Measurements from ENCODE around the gene HGFAC.

Gene HGFAC

GRCh38 chr4:3473996-3474765 lies 32.4 kb downstream of the HGFAC start:
- no peak for DNase-seq (ENCODE audit: low spot score)

- no peak for DNase-seq (ENCODE audit: low spot score)
These were observed 33.4 kb downstream of the HGFAC start for GRCh38 chr4:3475041-3475712.

DNA sequence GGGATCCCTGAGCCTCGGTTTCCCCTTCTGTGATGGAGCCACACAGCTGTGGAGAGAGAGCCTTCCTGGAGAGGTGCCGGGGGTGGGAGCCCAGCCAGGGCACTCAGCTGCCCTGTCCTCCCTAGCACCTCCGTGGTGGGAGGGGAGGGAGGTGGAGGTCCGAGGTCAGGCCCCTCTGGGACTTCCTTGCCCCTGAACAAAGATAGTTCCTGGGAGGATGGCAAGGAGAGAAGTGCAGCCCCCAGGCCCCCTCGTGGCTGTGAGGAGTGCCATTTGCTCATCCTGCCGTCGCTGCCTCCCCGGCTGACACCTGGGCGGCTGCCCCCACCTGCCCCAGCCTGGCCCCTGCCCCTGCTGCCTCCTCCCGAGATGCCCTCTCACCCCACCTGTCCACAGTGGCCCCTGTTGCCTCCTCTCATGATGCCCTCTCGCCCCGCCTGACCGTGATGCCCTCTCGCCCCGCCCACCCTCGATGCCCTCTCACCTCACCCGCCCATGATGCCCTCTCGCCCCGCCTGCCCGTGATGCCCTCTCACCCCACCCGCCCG lies 34.0 kb downstream of the HGFAC start:
- DNase-seq (ENCODE audit: low spot score), result no peak

DNA sequence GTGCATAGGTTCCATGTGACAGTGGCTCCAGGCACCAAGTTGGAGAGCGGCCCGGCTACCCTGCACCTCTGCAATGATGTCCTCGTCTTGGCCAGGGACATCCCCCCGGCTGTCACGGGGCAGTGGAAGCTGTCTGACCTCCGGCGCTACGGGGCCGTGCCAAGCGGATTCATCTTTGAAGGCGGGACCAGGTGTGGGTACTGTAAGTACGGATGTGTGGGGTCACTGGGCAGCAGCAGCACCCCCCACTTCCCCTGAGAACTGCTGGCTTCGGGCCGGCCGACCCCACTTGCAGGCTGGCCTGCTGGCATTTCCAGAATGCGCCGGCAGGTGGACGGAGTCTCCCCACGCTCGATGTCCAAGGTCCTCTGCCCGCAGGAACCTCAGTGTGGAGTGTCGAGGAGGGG lies 34.6 kb downstream of the HGFAC start:
- DNase-seq (ENCODE audit: low spot score), result no peak

GRCh38 chr4:3476936-3477749 lies 35.4 kb downstream of the HGFAC start:
- DNase-seq (ENCODE audit: low spot score), result no peak

DNA sequence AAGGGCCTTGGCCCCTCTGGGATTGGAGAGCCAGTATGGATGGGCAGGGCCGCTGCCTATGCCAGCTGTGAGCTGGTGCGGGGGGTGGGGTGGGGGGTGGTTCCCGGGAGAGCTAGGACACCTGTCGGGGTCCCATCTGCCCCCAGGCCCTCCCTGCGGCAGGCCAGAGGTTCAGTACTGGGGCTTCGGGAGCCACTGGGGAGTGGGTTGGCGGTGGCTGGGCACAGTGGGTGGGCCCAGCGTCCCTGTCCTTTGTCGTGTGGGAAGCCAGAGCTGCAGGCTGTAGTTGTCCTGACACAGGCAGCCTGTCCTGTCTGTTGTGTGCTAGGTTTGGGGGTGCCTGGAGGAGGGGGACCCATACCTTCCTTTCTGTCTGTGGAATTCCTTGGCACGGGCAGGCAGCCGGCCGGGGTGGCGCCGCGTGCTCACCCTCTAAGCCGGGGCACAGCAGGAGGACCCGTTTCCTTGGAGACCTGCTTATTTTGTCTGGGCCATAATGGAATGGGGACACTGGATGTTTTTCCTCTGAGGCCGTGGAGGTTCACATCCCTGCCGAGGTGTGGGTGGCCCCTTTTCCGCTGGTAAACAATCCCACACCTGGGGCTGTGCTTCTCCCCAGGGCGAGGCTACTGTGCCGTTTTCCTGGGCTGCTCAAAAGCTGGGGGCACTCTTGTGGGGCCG lies 36.1 kb downstream of the HGFAC start:
- DNase-seq (ENCODE audit: low spot score), result no peak

GRCh38 chr4:3478446-3479357 lies 36.9 kb downstream of the HGFAC start:
- DNase-seq (ENCODE audit: low spot score), result no peak

DNA sequence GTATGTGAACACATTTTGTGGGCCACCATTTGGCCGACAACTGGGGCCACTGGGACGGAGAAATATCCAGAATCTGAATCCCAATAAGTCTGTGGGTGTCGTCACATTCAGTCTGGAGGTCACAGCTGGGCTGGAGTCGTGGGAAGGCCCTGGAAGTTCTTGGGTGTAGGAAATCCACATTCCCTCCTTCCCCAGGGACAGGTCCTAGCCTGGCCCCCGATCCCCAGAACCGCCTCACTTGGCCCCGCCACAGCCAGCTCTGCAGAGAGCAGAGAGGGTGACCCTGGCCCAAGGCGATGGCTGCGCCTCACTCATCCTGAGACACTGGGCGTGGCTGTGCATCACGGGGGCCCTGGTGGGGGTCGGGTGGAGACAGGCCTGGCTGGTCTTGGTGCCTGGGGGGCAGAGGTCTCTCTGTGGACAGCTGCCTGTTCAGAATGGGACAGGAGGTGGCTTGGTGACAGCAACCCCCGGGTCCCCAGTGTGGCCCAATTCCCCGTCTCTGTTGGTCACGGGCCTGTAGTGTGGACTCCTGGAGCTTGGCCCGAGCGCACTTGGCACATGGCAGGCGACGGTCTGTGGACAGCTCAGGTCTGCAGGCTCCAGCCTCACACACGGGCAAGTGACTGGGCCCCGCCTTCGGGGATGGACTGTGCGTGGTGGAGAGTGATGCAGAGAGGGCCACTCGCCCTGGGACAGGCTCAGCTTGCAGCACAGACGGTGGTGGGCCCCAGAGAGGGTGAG lies 37.8 kb downstream of the HGFAC start:
- DNase-seq (ENCODE audit: low spot score), result no peak

GRCh38 chr4:3480528-3481112 lies 38.9 kb downstream of the HGFAC start:
- peak; percentile 94 for DNase-seq (ENCODE audit: low spot score)

- no peak for DNase-seq (ENCODE audit: low spot score)
These were observed 39.4 kb downstream of the HGFAC start for GRCh38 chr4:3481113-3481531.

DNA sequence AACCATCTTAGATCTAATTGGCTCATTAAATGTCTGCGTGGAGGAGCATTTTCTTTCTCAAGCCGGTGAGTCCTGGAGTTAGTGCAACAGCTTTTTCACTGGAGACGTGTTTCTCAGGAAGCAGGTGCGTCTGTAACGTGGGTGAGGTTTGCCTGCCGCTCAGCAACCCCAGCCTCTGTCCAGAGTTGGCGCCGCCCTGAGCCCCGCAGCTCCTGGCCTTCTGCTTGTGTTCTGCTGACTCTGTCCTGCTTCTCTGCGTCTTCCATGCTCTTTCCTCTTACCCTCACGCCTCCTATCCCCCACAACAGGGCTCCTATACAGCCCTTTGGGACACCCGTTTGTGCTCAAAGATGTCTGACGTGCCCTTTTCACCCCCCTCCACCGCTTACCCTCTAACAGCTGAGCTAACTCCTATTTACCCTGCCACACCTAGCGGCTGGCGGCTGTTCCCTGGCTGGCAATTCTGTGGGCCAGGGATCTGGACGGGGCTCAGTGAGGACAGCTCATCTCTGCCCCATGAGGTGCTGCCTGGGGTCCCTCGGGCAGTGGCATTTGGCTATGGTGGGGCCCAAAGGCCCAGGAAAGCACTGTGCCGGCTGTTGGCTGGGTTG lies 40.1 kb downstream of the HGFAC start:
- no peak for DNase-seq (ENCODE audit: low spot score)

- no peak for DNase-seq (ENCODE audit: low spot score)
These were observed 40.9 kb downstream of the HGFAC start for GRCh38 chr4:3482707-3483106.

- peak; percentile 62 for DNase-seq (ENCODE audit: low spot score)
These were observed 41.7 kb downstream of the HGFAC start for GRCh38 chr4:3483471-3483921.

- DNase-seq (ENCODE audit: low spot score), result no peak
These were observed 42.5 kb downstream of the HGFAC start for GRCh38 chr4:3484057-3484973.

- no peak for DNase-seq (ENCODE audit: low spot score)
These were observed 43.4 kb downstream of the HGFAC start for GRCh38 chr4:3485011-3485791.

- no peak for DNase-seq (ENCODE audit: low spot score)
These were observed 44.2 kb downstream of the HGFAC start for GRCh38 chr4:3485886-3486540.
